A172 (cell line): ENCODE data around the gene GPRIN3. TPM values are rescaled to one million over a fixed set of nuclear protein-coding genes. Genes with fewer than 3 reads are reported as not detected.
"Not testable (repeated sequence)": the region's sequence is repeated elsewhere in the genome, so short reads cannot be mapped to it uniquely, and the experiment has no call there.

Source experiments
- DNase-seq: peaks from one replicate; pipeline ENCODE4 v3.0.0-alpha.2; 2015; ENCODE audit warnings: low spot score
- total RNA-seq: library from RNA; depleted of rRNA; stranded (reverse); fragments of >200 nt; shearing (Covaris generic); gene quantifications from 2 replicates; pipeline ENCODE4 v1.2.3, GENCODE V29; 2014

Gene GPRIN3
- total RNA-seq, 1 experiment from 2014 or later = 0.41 TPM

- no peak for DNase-seq
Observed at GRCh38 chr4:89257376-89257775, 50.2 kb downstream of the GPRIN3 start.

- no peak for DNase-seq
Observed at GRCh38 chr4:89256203-89256800, 51.3 kb downstream of the GPRIN3 start.

GRCh38 chr4:89254847-89255246 lies 52.8 kb downstream of the GPRIN3 start:
- peak; percentile 36 for DNase-seq

GRCh38 chr4:89254347-89254746 lies 53.3 kb downstream of the GPRIN3 start:
- DNase-seq = not testable (repeated sequence)

GRCh38 chr4:89253935-89254334 lies 53.7 kb downstream of the GPRIN3 start:
- DNase-seq = no peak

DNA sequence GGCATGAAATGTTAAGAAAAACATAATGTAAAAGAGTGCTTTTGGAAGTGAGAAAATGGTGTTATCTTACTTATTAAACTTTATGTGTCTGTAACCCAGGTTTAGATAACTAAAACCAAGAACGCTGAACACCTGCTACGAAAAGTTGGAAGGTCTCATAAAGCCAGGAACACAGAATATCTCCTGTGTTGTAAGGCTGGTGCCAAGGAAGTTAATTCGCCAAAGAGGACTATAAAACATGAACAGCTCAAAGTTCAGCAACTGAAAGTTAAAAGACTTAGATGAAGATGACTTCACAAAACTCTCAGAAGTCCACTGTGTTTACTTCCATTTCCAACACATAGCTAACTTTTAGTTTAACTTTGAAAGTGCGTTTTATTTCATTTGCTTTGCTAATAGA lies 54.3 kb downstream of the GPRIN3 start:
- DNase-seq = no peak

GRCh38 chr4:89251396-89251795 lies 56.2 kb downstream of the GPRIN3 start:
- no peak for DNase-seq

- DNase-seq = no peak
Observed at GRCh38 chr4:89249716-89250361, 57.8 kb downstream of the GPRIN3 start.

DNA sequence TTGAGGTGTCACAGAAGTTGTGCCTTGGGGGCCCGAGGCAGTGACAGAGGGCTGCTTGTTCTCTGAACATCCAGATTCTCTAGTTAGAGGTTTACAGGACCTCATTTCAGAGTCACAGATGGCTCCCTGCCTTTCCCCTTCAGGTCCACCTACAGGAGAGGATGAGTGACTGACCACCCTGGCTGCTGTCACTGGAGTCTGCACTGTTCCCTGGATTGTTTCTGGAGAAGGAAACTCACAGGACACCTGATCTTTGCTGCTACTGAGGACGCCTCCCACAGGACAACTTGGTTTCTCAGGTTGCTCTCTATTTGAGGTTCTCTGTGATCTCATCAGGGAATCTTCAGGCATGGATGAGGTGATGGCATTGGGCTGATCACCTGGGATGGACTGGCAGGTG lies 58.3 kb downstream of the GPRIN3 start:
- no peak for DNase-seq

DNA sequence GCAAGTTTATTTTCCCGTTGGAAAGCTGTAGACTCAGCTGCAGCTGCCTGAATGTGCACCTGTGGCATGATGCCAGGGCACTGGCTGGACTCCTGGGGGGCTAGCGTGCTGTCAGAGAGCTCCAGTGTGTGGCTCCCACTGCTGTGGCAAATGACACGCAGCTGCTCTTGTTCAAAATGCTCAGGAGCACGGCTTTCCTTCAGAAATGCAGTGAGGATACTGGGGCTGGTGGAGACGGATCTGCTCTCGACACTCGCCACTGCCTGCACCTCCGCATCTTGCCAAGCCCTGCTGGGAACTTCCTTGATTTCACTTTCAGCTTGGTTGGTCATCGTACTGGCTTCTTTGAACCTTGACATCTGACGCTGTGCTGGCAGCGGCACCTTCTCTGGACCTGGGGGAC lies 58.7 kb downstream of the GPRIN3 start:
- DNase-seq = no peak

GRCh38 chr4:89247951-89248350 lies 59.6 kb downstream of the GPRIN3 start:
- DNase-seq = no peak

DNA sequence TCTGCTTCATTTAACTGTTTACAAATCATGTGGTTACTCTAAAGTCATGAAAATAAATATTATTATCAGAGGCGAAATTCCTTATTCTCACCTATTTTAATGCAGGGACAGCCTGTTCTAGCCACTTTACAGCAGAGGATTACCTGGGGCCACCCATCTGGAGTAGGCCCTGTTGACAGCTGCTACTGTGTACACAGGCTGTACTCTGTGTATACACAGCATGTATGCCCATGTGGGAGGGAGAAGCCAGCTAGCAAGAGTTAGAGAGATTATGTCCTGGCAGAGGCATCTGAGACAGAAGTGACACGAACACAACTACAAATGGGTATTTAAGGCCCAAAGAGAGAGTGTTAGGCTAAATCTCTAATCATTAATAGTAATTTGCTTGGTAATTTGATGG lies 62.1 kb downstream of the GPRIN3 start:
- DNase-seq = no peak

GRCh38 chr4:89243733-89244252 lies 63.8 kb downstream of the GPRIN3 start:
- no peak for DNase-seq

DNA sequence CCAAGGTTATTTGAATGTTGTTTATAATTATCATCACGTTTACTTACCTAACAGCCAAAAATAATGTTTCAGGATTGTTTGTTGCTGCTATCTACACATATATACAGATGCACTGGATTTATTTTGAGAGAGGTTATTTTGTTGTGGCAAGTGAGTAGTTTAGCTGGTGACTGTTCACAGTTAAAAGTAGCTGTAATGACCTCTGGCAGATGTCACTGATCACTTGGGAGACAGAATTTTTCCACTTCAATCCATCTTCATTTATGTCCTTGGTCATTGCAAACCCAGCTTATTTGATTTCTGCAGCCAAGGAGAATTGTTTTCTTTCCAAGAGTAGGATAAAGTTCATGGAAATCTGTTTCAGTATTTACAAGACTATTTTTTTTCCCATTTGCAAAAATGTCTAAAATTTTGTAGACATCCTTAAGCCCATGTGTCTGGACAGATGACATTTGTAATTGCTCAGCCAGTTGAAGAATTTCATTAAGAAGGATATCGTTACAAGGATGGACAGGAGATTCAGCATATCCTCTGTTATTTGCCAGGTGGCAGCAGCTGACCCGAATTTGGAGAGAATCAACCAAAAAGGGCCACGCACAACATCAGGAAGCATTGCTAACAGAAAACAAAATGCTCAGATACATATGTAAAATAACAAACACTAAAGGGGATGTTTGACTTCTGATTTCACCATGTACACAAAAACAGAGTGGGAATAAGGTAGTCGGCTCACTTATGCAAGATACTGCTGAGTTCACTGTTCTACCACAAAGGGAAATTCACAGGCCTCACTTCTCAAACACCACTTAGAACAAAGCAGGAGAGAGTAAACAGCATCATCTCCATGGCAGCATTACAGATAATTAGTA lies 64.5 kb downstream of the GPRIN3 start:
- DNase-seq = no peak

DNA sequence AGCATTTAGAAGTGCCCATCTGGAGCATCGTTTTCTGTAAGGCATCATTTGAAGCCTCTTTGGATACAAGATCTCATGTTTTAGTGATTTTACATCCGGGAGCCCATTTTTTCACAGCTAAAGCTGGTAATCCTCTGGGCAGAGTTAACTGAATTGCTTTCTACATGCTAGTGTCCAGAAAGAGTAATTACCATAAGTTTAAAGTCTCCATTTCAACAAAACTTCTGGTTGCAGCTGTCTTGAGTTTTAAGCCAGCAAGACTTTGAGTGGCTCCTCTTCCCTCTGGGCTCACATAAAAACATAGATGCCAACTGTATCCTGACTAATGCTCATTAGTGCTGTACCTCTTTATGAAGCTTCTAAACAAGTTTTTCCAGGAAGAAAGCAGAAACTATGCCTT lies 65.4 kb downstream of the GPRIN3 start:
- no peak for DNase-seq

- no peak for DNase-seq
Observed at GRCh38 chr4:89230271-89230670, 77.3 kb downstream of the GPRIN3 start.

GRCh38 chr4:89226665-89227574 lies 80.7 kb downstream of the GPRIN3 start:
- DNase-seq = peak; percentile 80

- DNase-seq = peak; percentile 47
Observed at GRCh38 chr4:89222170-89222569, 85.4 kb downstream of the GPRIN3 start.

- no peak for DNase-seq
Observed at GRCh38 chr4:89221167-89221867, 86.3 kb downstream of the GPRIN3 start.

- no peak for DNase-seq
Observed at GRCh38 chr4:89218587-89218986, 89.0 kb downstream of the GPRIN3 start.

DNA sequence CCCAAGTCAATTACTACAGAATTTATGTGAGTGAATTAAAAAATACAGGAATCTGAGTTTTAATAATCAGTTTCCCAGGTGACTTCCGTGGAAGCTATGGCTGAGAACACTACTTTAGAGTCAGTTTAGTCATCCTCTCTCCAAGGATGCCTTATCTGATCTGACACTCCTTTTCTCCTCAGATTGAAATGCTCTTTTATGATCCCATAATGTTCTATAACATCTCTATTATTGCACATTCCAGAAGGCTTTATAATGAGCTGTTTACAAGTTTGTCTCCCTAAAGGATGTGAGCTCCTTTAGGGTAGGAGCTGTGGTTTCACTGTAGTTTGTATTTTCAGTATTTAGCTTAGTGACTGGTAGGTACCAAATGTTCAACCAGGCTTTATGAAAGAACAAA lies 90.0 kb downstream of the GPRIN3 start:
- DNase-seq = no peak
